ENCODE results near the gene HAP1. TPM values are rescaled to one million over a fixed set of nuclear protein-coding genes. Genes with fewer than 3 reads are reported as not detected.

The HAP1 gene
- total RNA-seq, 1 donor from 2014 or later = 0.45 TPM

DNA sequence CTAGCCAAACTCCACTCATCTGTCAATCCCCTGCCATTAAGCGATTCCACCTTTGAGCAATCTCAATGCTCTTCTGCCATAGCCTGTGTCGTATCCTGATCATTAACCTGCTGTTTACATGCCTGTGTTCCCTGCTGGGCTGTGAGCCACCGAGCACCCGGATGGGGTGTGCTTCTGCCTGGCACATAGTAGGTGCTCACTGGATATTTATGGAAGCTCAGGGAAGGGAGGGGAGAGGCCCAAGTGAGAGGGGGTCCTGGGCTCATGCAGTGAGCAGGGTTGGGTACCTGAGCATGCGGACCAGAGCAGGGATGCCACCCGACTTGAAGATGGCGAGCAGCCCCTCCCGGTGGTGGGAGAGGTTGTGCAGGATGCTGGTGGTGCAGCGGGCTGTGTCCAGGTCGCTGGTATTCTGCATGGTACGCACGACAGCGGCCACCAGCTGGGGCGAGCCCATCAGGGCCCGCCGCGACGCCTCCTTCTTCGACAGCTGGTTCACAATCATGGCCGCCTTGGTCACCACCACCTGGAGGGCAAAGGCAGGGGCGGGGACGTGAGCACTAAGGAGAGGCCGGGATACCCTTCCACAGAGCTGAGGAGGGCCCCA is 34.3 kb upstream of the HAP1 start:
- Mint-ChIP-seq H3K9me3 (no peaks in the 10 kb centered on the region), H3K27ac (no peak overlapping the region), H3K4me3 (no peak overlapping the region), H3K36me3 (peaks cover 22% of the 10 kb centered on the region), H3K4me1 (peaks cover 13% of the 10 kb centered on the region), H3K27me3 (ENCODE audit: insufficient read depth, low read depth) (peaks cover 4% of the 10 kb centered on the region)
- Histone ChIP-seq H3F3A (ENCODE audit: low read depth) (no peaks in the 10 kb centered on the region), H3K4me3 (no peak overlapping the region), H3K4me1 (peaks cover 8% of the 10 kb centered on the region), H3K4me2 (no peak overlapping the region), H2AFZ (replicated peaks) (no peak overlapping the region), H3K9ac (no peak overlapping the region), H3K9me3 (ENCODE audit: low read depth) (no peaks in the 10 kb centered on the region), H3K27me3 (no peaks in the 10 kb centered on the region), H3K36me3 (peaks cover 7% of the 10 kb centered on the region), H3K79me2 (ENCODE audit: low read depth) (peaks cover 19% of the 10 kb centered on the region), H3K27ac (no peak overlapping the region), H4K20me1 (ENCODE audit: low read depth) (peaks cover 28% of the 10 kb centered on the region)
- DNase-seq (ENCODE audit: low spot score) = no peak
- TF ChIP-seq EZH2phosphoT487 (IDR thresholded peaks at IDR 0.05) = no peak
- TF ChIP-seq EZH2 (IDR thresholded peaks at IDR 0.05) = no peak
- TF ChIP-seq, protein P1, sequence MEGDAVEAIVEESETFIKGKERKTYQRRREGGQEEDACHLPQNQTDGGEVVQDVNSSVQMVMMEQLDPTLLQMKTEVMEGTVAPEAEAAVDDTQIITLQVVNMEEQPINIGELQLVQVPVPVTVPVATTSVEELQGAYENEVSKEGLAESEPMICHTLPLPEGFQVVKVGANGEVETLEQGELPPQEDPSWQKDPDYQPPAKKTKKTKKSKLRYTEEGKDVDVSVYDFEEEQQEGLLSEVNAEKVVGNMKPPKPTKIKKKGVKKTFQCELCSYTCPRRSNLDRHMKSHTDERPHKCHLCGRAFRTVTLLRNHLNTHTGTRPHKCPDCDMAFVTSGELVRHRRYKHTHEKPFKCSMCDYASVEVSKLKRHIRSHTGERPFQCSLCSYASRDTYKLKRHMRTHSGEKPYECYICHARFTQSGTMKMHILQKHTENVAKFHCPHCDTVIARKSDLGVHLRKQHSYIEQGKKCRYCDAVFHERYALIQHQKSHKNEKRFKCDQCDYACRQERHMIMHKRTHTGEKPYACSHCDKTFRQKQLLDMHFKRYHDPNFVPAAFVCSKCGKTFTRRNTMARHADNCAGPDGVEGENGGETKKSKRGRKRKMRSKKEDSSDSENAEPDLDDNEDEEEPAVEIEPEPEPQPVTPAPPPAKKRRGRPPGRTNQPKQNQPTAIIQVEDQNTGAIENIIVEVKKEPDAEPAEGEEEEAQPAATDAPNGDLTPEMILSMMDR (IDR thresholded peaks at IDR 0.05) = no peak

DNA sequence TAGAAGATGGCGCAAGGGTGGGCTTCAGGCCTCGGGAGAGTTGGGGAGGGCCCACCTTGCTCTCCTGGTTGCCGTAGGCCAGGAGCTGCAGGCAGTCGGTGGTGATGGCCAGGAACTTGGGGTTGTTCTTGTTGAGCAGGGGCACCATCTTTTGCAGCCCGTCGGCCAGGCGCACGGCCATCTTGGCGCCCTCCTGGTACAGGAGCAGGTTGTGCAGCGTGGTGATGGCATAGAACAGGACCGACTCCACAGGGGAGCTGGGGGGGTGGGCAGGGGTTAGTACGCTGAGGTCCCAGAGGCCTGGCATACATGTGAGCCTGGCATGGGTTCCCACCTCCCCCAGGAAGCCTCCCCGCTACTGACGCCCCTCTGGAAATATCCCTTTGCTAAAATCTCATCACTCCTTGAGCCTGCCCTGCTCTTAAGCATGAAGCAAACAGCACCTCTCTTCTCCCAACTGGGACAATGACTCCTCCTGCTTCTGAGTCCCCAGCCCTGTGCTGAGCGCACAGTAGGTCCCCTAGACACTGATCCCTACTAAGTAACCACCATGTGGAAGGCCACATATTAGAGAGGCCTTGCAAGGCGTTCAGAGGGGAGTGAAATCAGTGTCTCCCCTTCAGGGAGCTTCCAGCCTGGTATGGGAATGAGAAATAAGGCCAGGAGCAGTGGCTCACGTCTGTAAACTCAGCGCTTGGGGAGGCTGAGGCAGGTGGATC is 33.0 kb upstream of the HAP1 start:
- Histone ChIP-seq H3K27me3 (no peaks in the 10 kb centered on the region), H3K27ac (no peak overlapping the region), H3K4me3 (no peak overlapping the region), H3F3A (ENCODE audit: low read depth) (no peaks in the 10 kb centered on the region), H4K20me1 (ENCODE audit: low read depth) (peaks cover 15% of the 10 kb centered on the region), H3K36me3 (peaks cover 7% of the 10 kb centered on the region), H2AFZ (replicated peaks) (no peak overlapping the region), H3K4me2 (no peak overlapping the region), H3K79me2 (ENCODE audit: low read depth) (peaks cover 6% of the 10 kb centered on the region), H3K9ac (no peak overlapping the region), H3K9me3 (ENCODE audit: low read depth) (no peaks in the 10 kb centered on the region), H3K4me1 (no peaks in the 10 kb centered on the region)
- peaks cover 1% of the 10 kb centered on the region for H3K4me1 Mint-ChIP-seq
- H3K27ac Mint-ChIP-seq = no peak overlapping the region
- H3K9me3 Mint-ChIP-seq = no peaks in the 10 kb centered on the region
- H3K36me3 Mint-ChIP-seq = peaks cover 32% of the 10 kb centered on the region
- peaks cover 6% of the 10 kb centered on the region for H3K27me3 Mint-ChIP-seq (ENCODE audit: insufficient read depth, low read depth)
- TF ChIP-seq EZH2 (IDR thresholded peaks at IDR 0.05) = no peak
- no peak for TF ChIP-seq EZH2phosphoT487 (IDR thresholded peaks at IDR 0.05)
- TF ChIP-seq, protein P1 (IDR thresholded peaks at IDR 0.05) = no peak
- H3K4me3 Mint-ChIP-seq = no peak overlapping the region
- no peak for DNase-seq (ENCODE audit: low spot score)

DNA sequence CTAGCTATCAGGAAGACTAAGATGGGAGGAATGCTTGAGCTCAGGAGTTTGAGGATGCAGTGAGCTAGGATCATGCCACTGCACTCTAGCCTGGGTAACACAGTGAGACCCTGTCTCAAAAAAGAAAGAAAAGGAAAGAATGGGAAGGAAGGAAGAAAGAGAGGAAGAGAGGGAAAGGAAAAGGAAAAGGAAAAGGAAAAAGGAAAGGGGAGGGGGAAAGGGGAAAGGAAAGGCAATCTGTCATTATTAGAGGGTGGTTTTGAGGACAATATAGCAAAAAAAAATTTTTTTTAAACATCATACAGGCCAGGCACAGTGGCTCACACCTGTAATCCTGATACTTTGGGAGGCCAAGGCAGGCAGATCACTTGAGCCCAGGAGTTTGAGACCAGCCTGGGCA is 31.7 kb upstream of the HAP1 start:
- H3K4me3 Mint-ChIP-seq = no peak overlapping the region
- Histone ChIP-seq H3K4me3 (no peak overlapping the region), H3K4me1 (no peaks in the 10 kb centered on the region), H3K79me2 (ENCODE audit: low read depth) (no peaks in the 10 kb centered on the region), H3K27ac (no peak overlapping the region), H2AFZ (replicated peaks) (no peak overlapping the region), H3K27me3 (no peaks in the 10 kb centered on the region), H3K4me2 (no peak overlapping the region), H4K20me1 (ENCODE audit: low read depth) (peaks cover 2% of the 10 kb centered on the region), H3K9ac (no peak overlapping the region), H3K36me3 (peaks cover 7% of the 10 kb centered on the region), H3K9me3 (ENCODE audit: low read depth) (no peaks in the 10 kb centered on the region), H3F3A (ENCODE audit: low read depth) (no peaks in the 10 kb centered on the region)
- no peaks in the 10 kb centered on the region for H3K9me3 Mint-ChIP-seq
- no peak for DNase-seq (ENCODE audit: low spot score)
- peaks cover 39% of the 10 kb centered on the region for H3K36me3 Mint-ChIP-seq
- no peaks in the 10 kb centered on the region for H3K4me1 Mint-ChIP-seq
- no peak overlapping the region for H3K27ac Mint-ChIP-seq
- TF ChIP-seq EZH2 (IDR thresholded peaks at IDR 0.05) = no peak
- peaks cover 7% of the 10 kb centered on the region for H3K27me3 Mint-ChIP-seq (ENCODE audit: insufficient read depth, low read depth)

DNA sequence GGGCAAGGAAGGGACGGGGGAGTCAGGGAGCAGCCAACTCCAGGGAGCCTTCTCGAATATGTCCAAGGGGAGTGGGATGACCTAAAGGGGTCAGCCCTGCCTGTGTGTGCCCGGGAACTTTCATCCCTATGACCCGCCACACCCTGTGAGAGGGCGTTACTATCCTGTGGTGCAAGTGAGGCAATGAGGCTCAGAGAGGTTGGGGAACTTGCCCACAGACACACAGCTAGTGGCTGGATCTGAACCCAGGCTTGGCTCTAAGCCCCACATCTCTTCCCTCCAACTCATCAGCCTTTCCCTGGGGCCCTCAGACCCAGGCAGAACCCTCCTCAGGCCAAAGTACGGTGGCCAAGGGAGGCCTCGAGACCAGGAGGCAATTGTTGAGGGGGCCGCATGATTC is 28.9 kb upstream of the HAP1 start:
- no peaks in the 10 kb centered on the region for H3K79me2 ChIP-seq (ENCODE audit: low read depth)
- no peak overlapping the region for H3K9ac ChIP-seq
- no peak overlapping the region for H3K27ac Mint-ChIP-seq
- DNase-seq (ENCODE audit: low spot score) = no peak
- H3K4me3 ChIP-seq = no peak overlapping the region
- H3K4me1 ChIP-seq = no peaks in the 10 kb centered on the region
- no peak overlapping the region for H3K4me2 ChIP-seq
- H3F3A ChIP-seq (ENCODE audit: low read depth) = no peaks in the 10 kb centered on the region
- no peaks in the 10 kb centered on the region for H3K4me1 Mint-ChIP-seq
- H3K4me3 Mint-ChIP-seq = no peak overlapping the region
- TF ChIP-seq, protein P1 (IDR thresholded peaks at IDR 0.05) = no peak
- TF ChIP-seq EZH2 (IDR thresholded peaks at IDR 0.05) = no peak
- no peak for TF ChIP-seq EZH2phosphoT487 (IDR thresholded peaks at IDR 0.05)
- no peaks in the 10 kb centered on the region for H3K9me3 ChIP-seq (ENCODE audit: low read depth)
- no peak overlapping the region for H3K27ac ChIP-seq
- H3K27me3 ChIP-seq = no peaks in the 10 kb centered on the region
- no peaks in the 10 kb centered on the region for H3K9me3 Mint-ChIP-seq
- no peak overlapping the region for H2AFZ ChIP-seq (replicated peaks)
- H4K20me1 ChIP-seq (ENCODE audit: low read depth) = no peaks in the 10 kb centered on the region
- H3K36me3 Mint-ChIP-seq = peaks cover 40% of the 10 kb centered on the region
- peaks cover 11% of the 10 kb centered on the region for H3K27me3 Mint-ChIP-seq (ENCODE audit: insufficient read depth, low read depth)
- peaks cover 7% of the 10 kb centered on the region for H3K36me3 ChIP-seq
